DND-41 (cell line): ENCODE results near the gene EPHB3.

Experiments
- ATAC-seq: fragments of 200-7000 bp; cut with Tn5 transposase; 3 replicates; pipeline ENCODE4 v1.9.1; 2021; ENCODE audit warnings: low read depth; ENCODE audit not compliant: insufficient read depth
- DNase-seq: peaks from one replicate; pipeline ENCODE4 v3.0.0-alpha.2; 2020
- H2AFZ ChIP-seq: 2 replicates; pipeline ENCODE4 v1.6.0; 2012; ENCODE audit warnings: low read depth, low read length
- H3K27ac ChIP-seq: 2 replicates; pipeline ENCODE4 v1.5.1; 2012; ENCODE audit warnings: low read length, inconsistent platforms
- H3K27me3 ChIP-seq: fragments of 200-600 bp; sonication (generic); 2 replicates; pipeline ENCODE4 v1.6.0; 2012; ENCODE audit warnings: low read length, mild to moderate bottlenecking, inconsistent platforms; ENCODE audit not compliant: insufficient read depth, poor library complexity
- H3K36me3 ChIP-seq: 2 replicates; pipeline ENCODE4 v1.5.1; 2012; ENCODE audit warnings: low read length, inconsistent platforms; ENCODE audit not compliant: insufficient read depth
- H3K4me1 ChIP-seq: 2 replicates; pipeline ENCODE4 v1.5.1; 2012; ENCODE audit warnings: mild to moderate bottlenecking, low read length; ENCODE audit not compliant: insufficient read depth
- H3K4me2 ChIP-seq: 2 replicates; pipeline ENCODE4 v1.6.0; 2012; ENCODE audit warnings: mild to moderate bottlenecking, moderate library complexity, low read length, inconsistent platforms; ENCODE audit not compliant: insufficient read depth
- H3K4me3 ChIP-seq, 2 experiments: fragments of 200-600 bp in 1 of 2; shearing (Covaris generic) in 1 of 2; 2 replicates each; pipeline ENCODE4 v1.5.1; 2012 to 2016; ENCODE audit warnings: inconsistent platforms in 2 of 2, low read length in 2 of 2, mild to moderate bottlenecking in 2 of 2, low read depth in 1 of 2, moderate library complexity in 1 of 2
- H3K79me2 ChIP-seq: 2 replicates; pipeline ENCODE4 v1.6.0; 2012; ENCODE audit warnings: low read length, inconsistent platforms; ENCODE audit not compliant: insufficient read depth
- H3K9ac ChIP-seq: 2 replicates; pipeline ENCODE4 v1.6.0; 2012; ENCODE audit warnings: low read depth, mild to moderate bottlenecking, inconsistent platforms, low read length, moderate library complexity
- H3K9me3 ChIP-seq: 2 replicates; pipeline ENCODE4 v1.5.1; 2012; ENCODE audit warnings: low read length, moderate library complexity, mild to moderate bottlenecking, inconsistent platforms; ENCODE audit not compliant: insufficient read depth, severe bottlenecking
- H4K20me1 ChIP-seq: 2 replicates; pipeline ENCODE4 v1.6.0; 2012; ENCODE audit warnings: low read length; ENCODE audit not compliant: insufficient read depth
- EZH2 ChIP-seq: IDR thresholded peaks from 3 replicates; pipeline ENCODE4 v1.6.1; 2012; ENCODE audit warnings: borderline replicate concordance, low read depth, mild to moderate bottlenecking, moderate library complexity, low read length, inconsistent platforms; ENCODE audit not compliant: severe bottlenecking
- TF ChIP-seq, protein P1 (sequence below): IDR thresholded peaks from 2 replicates; pipeline ENCODE4 v1.5.1; 2012; ENCODE audit warnings: borderline replicate concordance, low read length, moderate library complexity, mild to moderate bottlenecking; ENCODE audit not compliant: poor library complexity, severe bottlenecking; ENCODE audit errors: extremely low read depth

Gene EPHB3

DNA sequence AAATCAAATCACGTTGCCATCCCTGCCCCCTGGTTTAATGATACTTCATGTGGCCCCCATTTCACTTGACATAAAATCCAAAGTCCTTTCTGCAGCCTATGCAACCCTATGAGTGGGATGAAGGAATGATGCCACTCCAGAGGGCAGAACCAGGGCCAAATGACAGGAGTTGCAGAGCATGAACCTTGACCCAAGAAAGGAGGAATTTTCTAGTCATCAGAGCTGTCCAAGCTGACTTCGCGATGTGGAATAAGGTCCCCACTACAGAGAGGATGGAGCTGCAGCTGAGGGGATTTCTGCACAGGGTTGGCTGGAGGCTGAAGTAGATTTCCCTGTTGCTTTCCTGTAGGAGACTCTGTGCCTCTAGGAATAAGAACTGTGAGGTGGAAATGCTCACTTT is 15.8 kb upstream of the EPHB3 start:
- Histone ChIP-seq H3K27me3 (peaks cover 8% of the 10 kb centered on the region), H3K4me3 (no peak overlapping the region), H3K36me3 (no peaks in the 10 kb centered on the region), H3K4me1 (peaks cover 7% of the 10 kb centered on the region), H3K9me3 (no peaks in the 10 kb centered on the region), H3K9ac (no peak overlapping the region), H3K27ac (no peak overlapping the region), H4K20me1 (no peaks in the 10 kb centered on the region), H2AFZ (no peak overlapping the region), H3K79me2 (no peaks in the 10 kb centered on the region), H3K4me2 (no peak overlapping the region)
- DNase-seq (no peak), ATAC-seq (no peak)
- TF ChIP-seq, protein P1, sequence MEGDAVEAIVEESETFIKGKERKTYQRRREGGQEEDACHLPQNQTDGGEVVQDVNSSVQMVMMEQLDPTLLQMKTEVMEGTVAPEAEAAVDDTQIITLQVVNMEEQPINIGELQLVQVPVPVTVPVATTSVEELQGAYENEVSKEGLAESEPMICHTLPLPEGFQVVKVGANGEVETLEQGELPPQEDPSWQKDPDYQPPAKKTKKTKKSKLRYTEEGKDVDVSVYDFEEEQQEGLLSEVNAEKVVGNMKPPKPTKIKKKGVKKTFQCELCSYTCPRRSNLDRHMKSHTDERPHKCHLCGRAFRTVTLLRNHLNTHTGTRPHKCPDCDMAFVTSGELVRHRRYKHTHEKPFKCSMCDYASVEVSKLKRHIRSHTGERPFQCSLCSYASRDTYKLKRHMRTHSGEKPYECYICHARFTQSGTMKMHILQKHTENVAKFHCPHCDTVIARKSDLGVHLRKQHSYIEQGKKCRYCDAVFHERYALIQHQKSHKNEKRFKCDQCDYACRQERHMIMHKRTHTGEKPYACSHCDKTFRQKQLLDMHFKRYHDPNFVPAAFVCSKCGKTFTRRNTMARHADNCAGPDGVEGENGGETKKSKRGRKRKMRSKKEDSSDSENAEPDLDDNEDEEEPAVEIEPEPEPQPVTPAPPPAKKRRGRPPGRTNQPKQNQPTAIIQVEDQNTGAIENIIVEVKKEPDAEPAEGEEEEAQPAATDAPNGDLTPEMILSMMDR, result no peak
- TF ChIP-seq EZH2, result no peak

DNA sequence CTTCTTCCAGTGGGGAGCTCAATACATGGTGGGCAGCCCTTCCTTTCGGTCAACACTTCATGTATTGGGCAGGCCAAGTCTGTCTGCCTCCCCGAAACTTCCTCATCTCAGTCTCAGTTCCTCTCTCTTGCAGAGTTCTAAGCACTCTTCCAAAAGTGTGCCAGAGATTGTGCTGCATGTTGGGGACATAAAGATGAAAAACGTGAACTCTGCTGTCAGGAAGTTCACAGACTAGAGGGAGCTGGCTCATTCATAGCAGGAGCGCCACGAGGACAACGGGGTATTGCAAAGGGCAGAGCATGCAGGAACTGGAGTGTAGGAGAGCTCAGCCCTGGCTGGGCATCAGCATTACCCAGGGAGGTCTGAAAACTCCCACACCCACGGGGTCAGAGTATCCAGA is 15.3 kb upstream of the EPHB3 start:
- Histone ChIP-seq H3K36me3 (no peaks in the 10 kb centered on the region), H3K4me3 (no peak overlapping the region), H3K4me2 (no peak overlapping the region), H2AFZ (no peak overlapping the region), H3K9me3 (no peaks in the 10 kb centered on the region), H3K9ac (no peak overlapping the region), H3K27me3 (peaks cover 10% of the 10 kb centered on the region), H4K20me1 (no peaks in the 10 kb centered on the region), H3K79me2 (no peaks in the 10 kb centered on the region), H3K4me1 (peaks cover 7% of the 10 kb centered on the region), H3K27ac (no peak overlapping the region)
- TF ChIP-seq EZH2, result no peak
- no peak for DNase-seq
- ATAC-seq, result no peak

DNA sequence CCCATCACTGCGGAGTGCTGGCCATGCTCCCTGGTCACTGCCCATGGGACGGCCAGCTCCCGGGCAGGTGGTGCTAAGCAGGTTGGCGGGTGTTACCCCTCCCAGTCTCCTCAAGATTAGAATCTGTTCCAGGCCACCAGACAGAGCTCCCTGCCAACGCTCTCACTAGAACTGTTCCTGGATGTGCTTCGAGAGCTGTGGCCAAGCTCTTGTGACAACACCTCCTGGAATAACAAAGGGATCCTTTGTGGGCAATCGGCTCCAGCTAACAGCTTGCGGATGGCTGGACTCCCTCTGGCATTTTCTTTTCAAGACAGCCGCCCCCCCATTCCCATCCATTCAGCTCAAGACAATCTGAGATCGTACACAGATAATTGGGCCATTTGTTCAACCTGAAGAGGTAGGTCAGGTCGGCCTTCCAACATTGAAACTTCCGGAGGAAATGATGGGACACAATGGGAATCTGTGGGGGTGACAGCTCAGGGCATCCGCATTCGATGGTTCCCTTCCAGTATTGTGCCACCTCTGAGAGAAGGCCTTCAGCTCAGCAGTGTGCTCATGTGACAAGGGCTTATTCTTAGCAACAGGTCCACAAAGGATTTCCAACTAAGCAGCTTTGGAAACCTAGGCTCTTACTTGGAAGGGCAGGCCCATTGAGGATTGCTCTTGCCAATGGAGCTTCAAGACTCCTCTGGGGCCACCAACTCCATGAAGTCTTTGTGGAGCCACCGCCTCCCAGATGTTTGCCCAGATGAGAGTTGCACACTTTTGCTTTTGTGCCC is 11.6 kb upstream of the EPHB3 start:
- Histone ChIP-seq H3K4me3 (no peak overlapping the region), H3K27ac (no peak overlapping the region), H3K27me3 (peaks cover 15% of the 10 kb centered on the region), H3K9me3 (no peaks in the 10 kb centered on the region), H4K20me1 (no peaks in the 10 kb centered on the region), H3K9ac (no peak overlapping the region), H3K4me2 (no peak overlapping the region), H3K79me2 (no peaks in the 10 kb centered on the region), H2AFZ (no peak overlapping the region), H3K36me3 (no peaks in the 10 kb centered on the region), H3K4me1 (no peaks in the 10 kb centered on the region)
- ATAC-seq, result no peak
- DNase-seq, result no peak
- TF ChIP-seq, protein P1, result no peak
- no peak for TF ChIP-seq EZH2

DNA sequence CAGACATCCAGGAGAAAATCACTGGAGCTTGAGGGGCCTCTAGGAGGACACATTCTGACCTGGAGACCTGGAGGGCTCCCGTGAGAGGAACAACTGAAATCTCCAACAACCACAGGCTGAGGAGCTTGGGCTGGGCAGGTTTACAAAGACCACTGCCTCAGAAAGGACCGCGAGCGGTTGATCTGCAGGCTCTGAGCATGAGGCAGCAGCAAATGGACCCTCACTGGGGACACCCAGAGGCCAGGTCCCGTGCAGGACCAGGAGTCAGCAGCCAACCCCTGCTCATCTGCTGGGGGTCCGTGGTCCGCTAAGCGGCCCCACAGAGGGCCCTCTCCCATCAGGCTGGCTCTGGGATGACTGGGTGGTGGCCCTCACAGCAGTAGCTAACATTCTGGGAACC is 10.5 kb upstream of the EPHB3 start:
- H4K20me1 ChIP-seq, result no peaks in the 10 kb centered on the region
- TF ChIP-seq, protein P1, result no peak
- no peak for TF ChIP-seq EZH2
- no peaks in the 10 kb centered on the region for H3K9me3 ChIP-seq
- no peak overlapping the region for H2AFZ ChIP-seq
- no peaks in the 10 kb centered on the region for H3K36me3 ChIP-seq
- ATAC-seq (no peak), DNase-seq (no peak)
- no peak overlapping the region for H3K4me3 ChIP-seq
- H3K27ac ChIP-seq, result no peak overlapping the region
- no peaks in the 10 kb centered on the region for H3K4me1 ChIP-seq
- H3K79me2 ChIP-seq, result no peaks in the 10 kb centered on the region
- H3K4me2 ChIP-seq, result no peak overlapping the region
- H3K9ac ChIP-seq, result no peak overlapping the region
- peaks cover 15% of the 10 kb centered on the region for H3K27me3 ChIP-seq
